Spinal cord (tissue), 10 donors: ENCODE measurements around the gene TAF4. TPM values are rescaled to one million over a fixed set of nuclear protein-coding genes. Genes with fewer than 3 reads are reported as not detected.

Source experiments
- DNase-seq, 6 donors: peaks; one replicate each; pipeline versions ENCODE4 v3.0.0 to v3.0.0-alpha.2; 2013 to 2015; ENCODE audit warnings: low spot score in 6 of 6, low read depth in 4 of 6
- H3K27ac ChIP-seq: one replicate; pipeline ENCODE4 v1.5.1; 2013; ENCODE audit warnings: low read depth, low read length, control low read depth
- H3K27me3 ChIP-seq: one replicate; pipeline ENCODE4 v1.6.1; 2013; ENCODE audit warnings: low read length; ENCODE audit not compliant: control insufficient read depth, insufficient read depth
- H3K36me3 ChIP-seq: one replicate; pipeline ENCODE4 v1.6.1; 2013; ENCODE audit warnings: low read length; ENCODE audit not compliant: control insufficient read depth, insufficient read depth
- H3K4me1 ChIP-seq: one replicate; pipeline ENCODE4 v1.6.1; 2013; ENCODE audit warnings: low read length; ENCODE audit not compliant: control insufficient read depth, insufficient read depth
- H3K4me3 ChIP-seq: one replicate; pipeline ENCODE4 v1.5.1; 2013; ENCODE audit warnings: low read depth, low read length, control low read depth
- H3K9me3 ChIP-seq: one replicate; pipeline ENCODE4 v1.6.1; 2013; ENCODE audit warnings: low read length; ENCODE audit not compliant: control insufficient read depth, insufficient read depth
- WGBS: methylation state at CpG from one replicate; pipeline ENCODE4 v1.1.5; 2013; ENCODE audit warnings: missing lambda C conversion rate; ENCODE audit not compliant: insufficient coverage; 5-methylcytosine and 5-hydroxymethylcytosine counted together
- polyA plus RNA-seq, 2 donors: library from polyadenylated mRNA; unstranded; fragments of 120-200 nt; gene quantifications; one replicate each; pipeline ENCODE4 v1.2.1, GENCODE V29; 2013; ENCODE audit not compliant: insufficient read length in 2 of 2
- total RNA-seq, 2 donors: library from RNA; depleted of rRNA in 1 of 2; stranded (reverse); fragments of 120-200 nt in 1 of 2; fragments of >200 nt in 1 of 2; gene quantifications; one replicate each; pipeline versions ENCODE4 v1.2.3 to v1.2.4, GENCODE V29; 2013 to 2014
- donor health status: healthy.

The TAF4 gene
- total and polyA plus RNA-seq, 4 donors: 7.2 to 20.4 (median 13.0) TPM

- WGBS: 87% methylated on average over 18 of the region's 18 CpGs
- Histone ChIP-seq H3K9me3 (no peaks in the 10 kb centered on the region), H3K27ac (no peak overlapping the region), H3K27me3 (no peaks in the 10 kb centered on the region), H3K36me3 (peaks cover 87% of the 10 kb centered on the region), H3K4me3 (no peak overlapping the region), H3K4me1 (no peaks in the 10 kb centered on the region)
- DNase-seq: no peak
Measured at GRCh38 chr20:62001178-62001715, 64.4 kb downstream of the TAF4 start.

DNA sequence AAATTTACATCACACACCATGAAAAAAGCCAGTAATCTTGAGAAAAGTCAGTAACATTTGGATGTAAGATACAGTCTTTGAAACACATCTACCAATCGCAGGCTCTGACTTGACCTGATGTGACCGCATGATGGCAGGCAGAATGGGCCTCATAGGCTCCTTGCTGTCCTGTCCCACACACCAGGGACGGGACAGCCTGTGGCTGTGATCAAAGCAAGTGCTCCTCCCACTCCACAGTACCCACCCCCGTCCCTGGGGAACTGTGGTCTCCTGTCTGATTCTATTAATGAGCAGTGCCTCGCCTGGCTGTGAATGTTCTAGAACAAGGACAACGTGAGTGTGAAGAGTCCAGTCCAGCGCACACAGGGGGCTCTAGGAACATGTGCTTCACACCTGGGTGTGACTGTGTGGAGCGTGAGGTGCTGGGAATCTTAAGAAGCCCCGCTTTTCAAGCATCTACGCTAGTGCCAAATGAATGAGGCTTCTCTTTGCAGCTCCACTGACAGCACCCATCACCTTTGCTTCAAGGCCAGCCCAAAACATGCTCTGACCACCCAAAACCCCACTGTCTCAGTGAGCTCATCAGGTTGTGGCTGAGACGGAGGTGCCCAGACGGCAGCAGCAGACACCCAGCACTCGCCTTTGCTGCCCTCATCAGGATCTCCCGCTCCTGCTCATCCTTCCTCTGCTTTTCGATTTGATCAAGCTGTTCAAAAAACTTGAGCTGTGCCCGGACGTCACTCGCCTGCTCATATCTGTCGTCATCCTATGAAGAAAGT lies 67.1 kb downstream of the TAF4 start:
- DNase-seq: no peak
- Histone ChIP-seq H3K4me1 (no peaks in the 10 kb centered on the region), H3K4me3 (no peak overlapping the region), H3K27ac (no peak overlapping the region), H3K36me3 (peaks cover 85% of the 10 kb centered on the region), H3K9me3 (no peaks in the 10 kb centered on the region), H3K27me3 (no peaks in the 10 kb centered on the region)
- 87% methylated on average over 19 of the region's 19 CpGs for WGBS

- DNase-seq: no peak
- Histone ChIP-seq H3K27me3 (no peaks in the 10 kb centered on the region), H3K27ac (no peak overlapping the region), H3K4me1 (no peaks in the 10 kb centered on the region), H3K4me3 (no peak overlapping the region), H3K36me3 (peaks cover 86% of the 10 kb centered on the region), H3K9me3 (no peaks in the 10 kb centered on the region)
- WGBS: 86% methylated on average over 7 of the region's 10 CpGs
Measured at GRCh38 chr20:61997891-61998290, 67.8 kb downstream of the TAF4 start.

GRCh38 chr20:61997372-61997771 lies 68.3 kb downstream of the TAF4 start:
- Histone ChIP-seq H3K4me3 (no peak overlapping the region), H3K27ac (no peak overlapping the region), H3K9me3 (no peaks in the 10 kb centered on the region), H3K36me3 (peaks cover 86% of the 10 kb centered on the region), H3K27me3 (no peaks in the 10 kb centered on the region), H3K4me1 (no peaks in the 10 kb centered on the region)
- DNase-seq: no peak
- WGBS: 96% methylated on average over 3 of the region's 10 CpGs

DNA sequence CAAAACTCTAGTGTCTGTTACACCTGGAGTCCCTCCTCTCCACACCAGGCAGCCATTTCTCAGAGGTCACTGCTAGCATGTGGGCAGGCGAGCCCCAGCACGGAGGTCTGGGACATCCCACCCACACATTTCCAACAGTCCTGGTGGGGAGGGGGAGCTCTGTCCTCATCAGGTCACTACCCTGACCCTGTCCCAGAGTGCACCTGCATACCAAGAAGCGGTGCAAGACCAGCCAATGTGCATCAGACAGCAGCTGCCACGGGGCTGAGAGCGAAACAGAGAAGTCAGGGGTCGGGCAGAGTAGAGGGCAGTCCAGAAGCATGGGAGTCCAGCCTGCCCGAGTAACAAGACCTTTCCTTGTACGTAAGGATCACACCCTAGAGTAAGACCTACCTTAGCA lies 71.1 kb downstream of the TAF4 start:
- no peaks in the 10 kb centered on the region for H3K27me3 ChIP-seq
- peaks cover 87% of the 10 kb centered on the region for H3K36me3 ChIP-seq
- no peak for DNase-seq

DNA sequence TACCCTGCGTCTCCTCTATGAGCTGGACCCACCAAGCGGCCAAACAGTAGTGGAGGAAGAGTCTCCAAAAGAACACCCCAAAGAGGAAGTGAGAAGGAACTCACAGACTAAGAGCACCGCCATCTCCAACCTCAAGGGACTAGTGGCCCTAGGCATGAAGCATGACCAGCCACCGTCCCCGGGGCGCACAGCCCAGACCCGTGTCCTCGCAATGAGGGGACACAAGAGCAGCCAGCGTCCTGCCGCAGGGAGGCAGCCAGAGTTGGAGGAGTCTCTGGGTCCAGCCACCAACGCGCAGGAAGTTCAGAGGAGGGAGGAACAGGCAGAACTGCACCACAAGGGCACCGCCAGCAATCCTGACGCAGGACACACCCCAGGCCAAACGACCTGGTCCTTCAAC lies 72.6 kb downstream of the TAF4 start:
- over 99% methylated on average over 15 of the region's 15 CpGs for WGBS
- no peak for DNase-seq
- Histone ChIP-seq H3K36me3 (peaks cover 83% of the 10 kb centered on the region), H3K4me1 (no peaks in the 10 kb centered on the region), H3K9me3 (no peaks in the 10 kb centered on the region), H3K27me3 (no peaks in the 10 kb centered on the region), H3K4me3 (no peak overlapping the region), H3K27ac (no peak overlapping the region)

More for the DNA sequence above, 71.1 kb downstream of the TAF4 start:
- Histone ChIP-seq H3K27ac (no peak overlapping the region), H3K4me3 (no peak overlapping the region), H3K9me3 (no peaks in the 10 kb centered on the region), H3K4me1 (no peaks in the 10 kb centered on the region)
- 95% methylated on average over 6 of the region's 8 CpGs for WGBS

DNA sequence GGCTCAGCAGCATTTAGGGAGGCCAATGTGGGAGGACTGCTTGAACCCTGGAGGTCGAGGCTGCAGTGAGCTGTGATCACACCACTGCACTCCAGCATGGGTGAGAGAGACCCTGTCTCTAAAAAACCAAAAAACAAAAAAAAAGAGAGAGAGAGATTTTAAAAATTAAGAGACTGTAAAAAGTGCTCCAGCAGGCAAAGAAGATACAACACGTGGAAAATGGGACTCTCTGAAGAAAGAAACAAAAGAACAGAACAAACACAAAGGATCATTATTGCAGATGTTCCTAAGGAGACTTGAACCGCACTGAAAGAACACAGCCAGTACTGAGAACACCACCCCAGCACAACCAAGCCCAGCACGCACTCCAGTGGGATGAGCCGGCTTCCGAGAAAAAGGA lies 74.2 kb downstream of the TAF4 start:
- H3K4me1 ChIP-seq: no peaks in the 10 kb centered on the region
- H3K27me3 ChIP-seq: no peaks in the 10 kb centered on the region
- DNase-seq: no peak
- no peak overlapping the region for H3K27ac ChIP-seq
- WGBS: 100% methylated on average over 1 of the region's 6 CpGs
- H3K36me3 ChIP-seq: peaks cover 85% of the 10 kb centered on the region
- no peak overlapping the region for H3K4me3 ChIP-seq
- H3K9me3 ChIP-seq: no peaks in the 10 kb centered on the region

- WGBS: 94% methylated on average over 11 of the region's 11 CpGs
- Histone ChIP-seq H3K27me3 (no peaks in the 10 kb centered on the region), H3K36me3 (peaks cover 80% of the 10 kb centered on the region)
Measured at GRCh38 chr20:61990484-61990883, 75.2 kb downstream of the TAF4 start.

DNA sequence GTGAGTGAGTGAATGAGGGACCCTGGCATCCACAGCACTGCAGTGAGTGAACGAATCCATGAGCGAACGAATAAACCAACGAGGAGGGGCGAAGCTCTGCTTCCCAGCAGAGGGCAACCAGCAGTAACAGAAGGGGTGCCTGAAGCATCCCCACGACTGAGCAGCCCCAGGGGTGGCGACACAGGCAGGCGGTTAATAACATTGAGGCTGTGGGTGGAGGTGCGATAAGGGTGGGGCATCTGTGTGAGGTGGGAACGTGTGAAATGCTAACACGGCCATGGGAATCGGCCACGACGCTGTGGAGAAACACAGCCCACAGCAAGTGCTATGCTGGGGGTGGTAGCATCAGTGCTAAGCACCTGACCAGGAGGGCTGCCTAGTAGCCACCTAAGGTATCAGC lies 75.9 kb downstream of the TAF4 start:
- no peak for DNase-seq
- Histone ChIP-seq H3K4me1 (no peaks in the 10 kb centered on the region), H3K36me3 (peaks cover 80% of the 10 kb centered on the region), H3K27ac (no peak overlapping the region), H3K4me3 (no peak overlapping the region), H3K27me3 (no peaks in the 10 kb centered on the region), H3K9me3 (no peaks in the 10 kb centered on the region)
- 88% methylated on average over 14 of the region's 14 CpGs for WGBS

More at GRCh38 chr20:61990484-61990883, 75.2 kb downstream of the TAF4 start:
- Histone ChIP-seq H3K4me1 (no peaks in the 10 kb centered on the region), H3K4me3 (no peak overlapping the region), H3K9me3 (no peaks in the 10 kb centered on the region), H3K27ac (no peak overlapping the region)
- DNase-seq: no peak

GRCh38 chr20:61988665-61989064 lies 77.0 kb downstream of the TAF4 start:
- Histone ChIP-seq H3K36me3 (peaks cover 79% of the 10 kb centered on the region), H3K4me1 (no peaks in the 10 kb centered on the region), H3K4me3 (no peak overlapping the region), H3K27me3 (no peaks in the 10 kb centered on the region), H3K27ac (no peak overlapping the region), H3K9me3 (no peaks in the 10 kb centered on the region)
- WGBS: 95% methylated on average over 15 of the region's 18 CpGs
- DNase-seq: no peak
